WTC11 (cell line): ENCODE results near the gene ENC1.

Experiments used
- CTCF ChIP-seq: fragments of 200-600 bp; IDR thresholded peaks from 2 replicates; pipeline ENCODE4 v1.8.0; 2022; ENCODE audit warnings: antibody characterized with exemption
- MLX ChIP-seq: sonication (generic); formaldehyde crosslinking; IDR thresholded peaks from 2 replicates; pipeline ENCODE4 v1.8.1; 2023; ENCODE audit warnings: mild to moderate bottlenecking, missing genetic modification reagents, moderate library complexity
- NFYB ChIP-seq: sonication (generic); formaldehyde crosslinking; conservative IDR thresholded peaks from 2 replicates; pipeline ENCODE4 v1.8.0; 2022; ENCODE audit warnings: low read depth, missing genetic modification reagents
- SMAD3 ChIP-seq: sonication (generic); formaldehyde crosslinking; IDR thresholded peaks from 2 replicates; pipeline ENCODE4 v1.8.0; 2022; ENCODE audit warnings: missing genetic modification reagents, mild to moderate bottlenecking, borderline replicate concordance
- ZBTB21 ChIP-seq: sonication (generic); formaldehyde crosslinking; IDR thresholded peaks from 2 replicates; pipeline ENCODE4 v1.8.1; 2023; ENCODE audit warnings: mild to moderate bottlenecking, missing genetic modification reagents, borderline replicate concordance
- TF ChIP-seq, protein P1 (sequence below): sonication (generic); formaldehyde crosslinking; IDR thresholded peaks from 2 replicates; pipeline ENCODE4 v1.8.1; 2023; ENCODE audit warnings: mild to moderate bottlenecking, missing genetic modification reagents, borderline replicate concordance

- TF ChIP-seq ZBTB21 (CRISPR knock-in tag) (no peak), SMAD3 (CRISPR knock-in tag) (no peak), CTCF (no peak), MLX (CRISPR knock-in tag) (no peak), NFYB (CRISPR knock-in tag) (no peak)
- TF ChIP-seq, protein P1, sequence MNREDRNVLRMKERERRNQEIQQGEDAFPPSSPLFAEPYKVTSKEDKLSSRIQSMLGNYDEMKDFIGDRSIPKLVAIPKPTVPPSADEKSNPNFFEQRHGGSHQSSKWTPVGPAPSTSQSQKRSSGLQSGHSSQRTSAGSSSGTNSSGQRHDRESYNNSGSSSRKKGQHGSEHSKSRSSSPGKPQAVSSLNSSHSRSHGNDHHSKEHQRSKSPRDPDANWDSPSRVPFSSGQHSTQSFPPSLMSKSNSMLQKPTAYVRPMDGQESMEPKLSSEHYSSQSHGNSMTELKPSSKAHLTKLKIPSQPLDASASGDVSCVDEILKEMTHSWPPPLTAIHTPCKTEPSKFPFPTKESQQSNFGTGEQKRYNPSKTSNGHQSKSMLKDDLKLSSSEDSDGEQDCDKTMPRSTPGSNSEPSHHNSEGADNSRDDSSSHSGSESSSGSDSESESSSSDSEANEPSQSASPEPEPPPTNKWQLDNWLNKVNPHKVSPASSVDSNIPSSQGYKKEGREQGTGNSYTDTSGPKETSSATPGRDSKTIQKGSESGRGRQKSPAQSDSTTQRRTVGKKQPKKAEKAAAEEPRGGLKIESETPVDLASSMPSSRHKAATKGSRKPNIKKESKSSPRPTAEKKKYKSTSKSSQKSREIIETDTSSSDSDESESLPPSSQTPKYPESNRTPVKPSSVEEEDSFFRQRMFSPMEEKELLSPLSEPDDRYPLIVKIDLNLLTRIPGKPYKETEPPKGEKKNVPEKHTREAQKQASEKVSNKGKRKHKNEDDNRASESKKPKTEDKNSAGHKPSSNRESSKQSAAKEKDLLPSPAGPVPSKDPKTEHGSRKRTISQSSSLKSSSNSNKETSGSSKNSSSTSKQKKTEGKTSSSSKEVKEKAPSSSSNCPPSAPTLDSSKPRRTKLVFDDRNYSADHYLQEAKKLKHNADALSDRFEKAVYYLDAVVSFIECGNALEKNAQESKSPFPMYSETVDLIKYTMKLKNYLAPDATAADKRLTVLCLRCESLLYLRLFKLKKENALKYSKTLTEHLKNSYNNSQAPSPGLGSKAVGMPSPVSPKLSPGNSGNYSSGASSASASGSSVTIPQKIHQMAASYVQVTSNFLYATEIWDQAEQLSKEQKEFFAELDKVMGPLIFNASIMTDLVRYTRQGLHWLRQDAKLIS (CRISPR knock-in tag): no peak
Measured at GRCh38 chr5:74672215-74672877, 31.8 kb upstream of the ENC1 start.
